Activated T-helper 1 cell treated with anti-CD3 and anti-CD28 coated beads, Interleukin-12 subunit alpha, Interleukin-12 subunit beta, Interleukin-2, Interleukin-4 antibody, amounts not matched to agents 30 ng/mL and 10 ng/mL and 1 ng/mL, durations not matched to agents 14 hours and 24 hours and 36 hours (primary cell): ENCODE results near the gene DDX53. TPM values are rescaled to one million over a fixed set of nuclear protein-coding genes. Genes with fewer than 3 reads are reported as not detected.

ENCODE experiments used
- DNase-seq: peaks from one replicate; pipeline ENCODE4 v3.0.0; 2021; ENCODE audit warnings: low spot score
- H3K27ac Mint-ChIP-seq: one replicate; pipeline ENCODE4 v1.8.0; 2021; ENCODE audit warnings: mild to moderate bottlenecking, mixed read lengths
- H3K27me3 Mint-ChIP-seq: one replicate; pipeline ENCODE4 v1.8.0; 2022; ENCODE audit warnings: mild to moderate bottlenecking, moderate library complexity, mixed read lengths; ENCODE audit not compliant: insufficient read depth
- H3K36me3 Mint-ChIP-seq: one replicate; pipeline ENCODE4 v1.8.0; 2021; ENCODE audit warnings: low read depth, mixed read lengths
- H3K4me1 Mint-ChIP-seq: one replicate; pipeline ENCODE4 v1.8.0; 2021; ENCODE audit warnings: low read depth, mixed read lengths
- H3K4me3 Mint-ChIP-seq: one replicate; pipeline ENCODE4 v1.8.0; 2021; ENCODE audit warnings: mild to moderate bottlenecking, moderate library complexity, mixed read lengths
- H3K9me3 Mint-ChIP-seq: one replicate; pipeline ENCODE4 v1.8.0; 2021; ENCODE audit warnings: mixed read lengths
- intact Hi-C: fragments of 100-400 bp; cut with micrococcal nuclease; formaldehyde crosslinking; loops from one replicate; pipeline ENCODE4 v1.15.1; 2024
- total RNA-seq: library from RNA; stranded (reverse); gene quantifications from 2 replicates; pipeline ENCODE4 v1.2.3, GENCODE V29; 2022

Gene DDX53
- total RNA-seq = not detected in 2 replicates

- intact Hi-C loops = no loop called here
- H3K4me3 Mint-ChIP-seq = no peak within 1 kb of the TSS
- no peaks in the 10 kb centered on the region for H3K9me3 Mint-ChIP-seq
- no peaks in the 10 kb centered on the region for H3K36me3 Mint-ChIP-seq
- DNase-seq = no peak
- H3K4me1 Mint-ChIP-seq = no peaks in the 10 kb centered on the region
- H3K27ac Mint-ChIP-seq = no peak within 1 kb of the TSS
- no peaks in the 10 kb centered on the region for H3K27me3 Mint-ChIP-seq
These were observed at the start of gene DDX53 for GRCh38 chrX:22999696-23000223. TSS of gene DDX53 (plus strand) at chrX:22999960. CDS start at chrX:23000058, 98 bp downstream.

- Mint-ChIP-seq H3K27ac (no peak overlapping the region), H3K4me1 (no peaks in the 10 kb centered on the region), H3K36me3 (no peaks in the 10 kb centered on the region), H3K4me3 (no peak overlapping the region), H3K9me3 (no peaks in the 10 kb centered on the region), H3K27me3 (no peaks in the 10 kb centered on the region)
- no peak for DNase-seq
- intact Hi-C loops = no loop called here
These were observed 49.2 kb upstream of the DDX53 start for GRCh38 chrX:22950269-22951266.

GRCh38 chrX:22952010-22952409 is 47.8 kb upstream of the DDX53 start:
- intact Hi-C loops = no loop called here
- H3K4me1 Mint-ChIP-seq = no peaks in the 10 kb centered on the region
- H3K36me3 Mint-ChIP-seq = no peaks in the 10 kb centered on the region

GRCh38 chrX:22958250-22958649 is 41.5 kb upstream of the DDX53 start:
- Mint-ChIP-seq H3K4me3 (no peak overlapping the region), H3K4me1 (no peaks in the 10 kb centered on the region), H3K27ac (no peak overlapping the region), H3K9me3 (no peaks in the 10 kb centered on the region), H3K36me3 (no peaks in the 10 kb centered on the region), H3K27me3 (no peaks in the 10 kb centered on the region)
- DNase-seq = no peak
- intact Hi-C loops = no loop called here

More at GRCh38 chrX:22952010-22952409, 47.8 kb upstream of the DDX53 start:
- Mint-ChIP-seq H3K4me3 (no peak overlapping the region), H3K9me3 (no peaks in the 10 kb centered on the region), H3K27me3 (no peaks in the 10 kb centered on the region), H3K27ac (no peak overlapping the region)
- DNase-seq = no peak

GRCh38 chrX:22959204-22959920 is 40.4 kb upstream of the DDX53 start:
- Mint-ChIP-seq H3K36me3 (no peaks in the 10 kb centered on the region), H3K27me3 (no peaks in the 10 kb centered on the region), H3K9me3 (no peaks in the 10 kb centered on the region), H3K4me3 (no peak overlapping the region), H3K4me1 (no peaks in the 10 kb centered on the region), H3K27ac (no peak overlapping the region)
- DNase-seq = no peak
- intact Hi-C loops = no loop called here

GRCh38 chrX:22963196-22963595 is 36.6 kb upstream of the DDX53 start:
- Mint-ChIP-seq H3K27me3 (no peaks in the 10 kb centered on the region), H3K27ac (no peak overlapping the region), H3K36me3 (no peaks in the 10 kb centered on the region), H3K4me3 (no peak overlapping the region), H3K9me3 (no peaks in the 10 kb centered on the region), H3K4me1 (no peaks in the 10 kb centered on the region)
- intact Hi-C loops = no loop called here
- DNase-seq = no peak

GRCh38 chrX:22968494-22968893 is 31.3 kb upstream of the DDX53 start:
- H3K36me3 Mint-ChIP-seq = no peaks in the 10 kb centered on the region
- no peak overlapping the region for H3K4me3 Mint-ChIP-seq
- H3K27me3 Mint-ChIP-seq = no peaks in the 10 kb centered on the region
- intact Hi-C loops = no loop called here
- no peaks in the 10 kb centered on the region for H3K9me3 Mint-ChIP-seq
- H3K4me1 Mint-ChIP-seq = no peaks in the 10 kb centered on the region
- no peak overlapping the region for H3K27ac Mint-ChIP-seq
- no peak for DNase-seq

GRCh38 chrX:22969411-22969810 is 30.3 kb upstream of the DDX53 start:
- Mint-ChIP-seq H3K9me3 (no peaks in the 10 kb centered on the region), H3K36me3 (no peaks in the 10 kb centered on the region)
- intact Hi-C loops = no loop called here

GRCh38 chrX:22970861-22971260 is 28.9 kb upstream of the DDX53 start:
- Mint-ChIP-seq H3K4me3 (no peak overlapping the region), H3K27ac (no peak overlapping the region), H3K4me1 (no peaks in the 10 kb centered on the region), H3K36me3 (no peaks in the 10 kb centered on the region), H3K9me3 (no peaks in the 10 kb centered on the region), H3K27me3 (no peaks in the 10 kb centered on the region)
- DNase-seq = no peak
- intact Hi-C loops = no loop called here

More at GRCh38 chrX:22969411-22969810, 30.3 kb upstream of the DDX53 start:
- Mint-ChIP-seq H3K4me1 (no peaks in the 10 kb centered on the region), H3K27me3 (no peaks in the 10 kb centered on the region), H3K4me3 (no peak overlapping the region), H3K27ac (no peak overlapping the region)
- no peak for DNase-seq

GRCh38 chrX:22974616-22975015 is 25.1 kb upstream of the DDX53 start:
- H3K4me3 Mint-ChIP-seq = no peak overlapping the region
- H3K9me3 Mint-ChIP-seq = no peaks in the 10 kb centered on the region
- no peak for DNase-seq
- no peaks in the 10 kb centered on the region for H3K4me1 Mint-ChIP-seq
- no peaks in the 10 kb centered on the region for H3K36me3 Mint-ChIP-seq
- H3K27ac Mint-ChIP-seq = no peak overlapping the region
- H3K27me3 Mint-ChIP-seq = no peaks in the 10 kb centered on the region
- intact Hi-C loops = no loop called here

- Mint-ChIP-seq H3K4me1 (no peaks in the 10 kb centered on the region), H3K36me3 (no peaks in the 10 kb centered on the region), H3K9me3 (no peaks in the 10 kb centered on the region), H3K4me3 (no peak overlapping the region), H3K27me3 (no peaks in the 10 kb centered on the region), H3K27ac (no peak overlapping the region)
- intact Hi-C loops = no loop called here
- DNase-seq = no peak
These were observed 24.0 kb upstream of the DDX53 start for GRCh38 chrX:22975786-22976185.

- Mint-ChIP-seq H3K27me3 (no peaks in the 10 kb centered on the region), H3K4me3 (no peak overlapping the region), H3K36me3 (no peaks in the 10 kb centered on the region), H3K9me3 (no peaks in the 10 kb centered on the region), H3K4me1 (no peaks in the 10 kb centered on the region), H3K27ac (no peak overlapping the region)
- DNase-seq = no peak
- intact Hi-C loops = no loop called here
These were observed 13.8 kb upstream of the DDX53 start for GRCh38 chrX:22985958-22986357.

- intact Hi-C loops = no loop called here
- no peaks in the 10 kb centered on the region for H3K36me3 Mint-ChIP-seq
- no peaks in the 10 kb centered on the region for H3K9me3 Mint-ChIP-seq
These were observed 12.3 kb upstream of the DDX53 start for GRCh38 chrX:22987452-22987851.

More at GRCh38 chrX:22987452-22987851, 12.3 kb upstream of the DDX53 start:
- DNase-seq = no peak
- H3K4me1 Mint-ChIP-seq = no peaks in the 10 kb centered on the region
- no peak overlapping the region for H3K27ac Mint-ChIP-seq
- no peaks in the 10 kb centered on the region for H3K27me3 Mint-ChIP-seq
- H3K4me3 Mint-ChIP-seq = no peak overlapping the region
